Smooth muscle cell (in vitro differentiated cells): ENCODE data around the gene CSTA. TPM values are rescaled to one million over a fixed set of nuclear protein-coding genes. Genes with fewer than 3 reads are reported as not detected.

ENCODE experiments used
- DNase-seq: peaks from one replicate; lab custom pipeline; 2025; ENCODE audit not compliant: unreplicated experiment; lab: John Stamatoyannopoulos, UW
- H2AFZ ChIP-seq: fragments of 200-600 bp; sonication (generic); 2 replicates; pipeline ENCODE4 v1.6.0; 2016; ENCODE audit warnings: antibody characterized with exemption, low read depth, mild to moderate bottlenecking
- H3F3A ChIP-seq: fragments of 200-600 bp; sonication (generic); 2 replicates; pipeline ENCODE4 v1.6.0; 2017; ENCODE audit warnings: antibody characterized with exemption, low read depth
- H3K27ac ChIP-seq: fragments of 200-600 bp; sonication (generic); 2 replicates; pipeline ENCODE4 v1.5.1; 2016; ENCODE audit warnings: low read depth, mild to moderate bottlenecking
- H3K27me3 ChIP-seq: fragments of 200-600 bp; sonication (generic); 2 replicates; pipeline ENCODE4 v1.6.1; 2016; ENCODE audit warnings: low read depth, mild to moderate bottlenecking
- H3K36me3 ChIP-seq: fragments of 200-600 bp; sonication (generic); 2 replicates; pipeline ENCODE4 v1.5.1; 2016; ENCODE audit warnings: low read depth
- H3K4me1 ChIP-seq: fragments of 200-600 bp; sonication (generic); 2 replicates; pipeline ENCODE4 v1.5.1; 2016; ENCODE audit warnings: low read depth
- H3K4me2 ChIP-seq: fragments of 200-600 bp; sonication (generic); 2 replicates; pipeline ENCODE4 v1.6.0; 2016; ENCODE audit warnings: mild to moderate bottlenecking
- H3K4me3 ChIP-seq: fragments of 200-600 bp; sonication (generic); 2 replicates; pipeline ENCODE4 v1.5.1; 2016; ENCODE audit warnings: mild to moderate bottlenecking
- H3K79me2 ChIP-seq: fragments of 200-600 bp; sonication (generic); 2 replicates; pipeline ENCODE4 v1.6.0; 2016; ENCODE audit warnings: low read depth, mild to moderate bottlenecking
- H3K9ac ChIP-seq: fragments of 200-600 bp; sonication (generic); 2 replicates; pipeline ENCODE4 v1.6.0; 2016; ENCODE audit warnings: low read depth
- H3K9me3 ChIP-seq: fragments of 200-600 bp; sonication (generic); replicated peaks from 2 replicates; pipeline ENCODE4 v1.5.1; 2016; ENCODE audit warnings: low read depth
- H4K20me1 ChIP-seq: fragments of 200-600 bp; sonication (generic); 2 replicates; pipeline ENCODE4 v1.6.0; 2016; ENCODE audit warnings: low read depth
- CTCF ChIP-seq: fragments of 200-600 bp; sonication (generic); IDR thresholded peaks from 2 replicates; pipeline ENCODE4 v1.5.1; 2017; ENCODE audit warnings: borderline replicate concordance, mild to moderate bottlenecking, antibody characterized with exemption; ENCODE audit not compliant: insufficient read depth, poor library complexity, severe bottlenecking
- WGBS: methylation state at CpG from one replicate; pipeline ENCODE4 v1.1.7; 2016; ENCODE audit warnings: low lambda C conversion rate; 5-methylcytosine and 5-hydroxymethylcytosine counted together
- polyA plus RNA-seq: library from polyadenylated mRNA; unstranded; fragments of >200 nt; fragmentation: Nextera tagmentation; extraction: Ambion mirVana; gene quantifications from 2 replicates; pipeline ENCODE4 v1.2.1, GENCODE V29; 2016
- total RNA-seq: library from RNA; depleted of rRNA; stranded (reverse); fragments of >200 nt; gene quantifications from 2 replicates; pipeline ENCODE4 v1.2.3, GENCODE V29; 2014

Gene CSTA
- total and polyA plus RNA-seq, 2 experiments from 2014 or later = 19.7 to 51.7 TPM

- H3F3A ChIP-seq = no peaks in the 10 kb centered on the region
- peak; percentile 37 for TF ChIP-seq CTCF
- no peak overlapping the region for H2AFZ ChIP-seq
- H3K36me3 ChIP-seq = no peaks in the 10 kb centered on the region
- no peaks in the 10 kb centered on the region for H3K79me2 ChIP-seq
- 78% methylated on average over 12 of the region's 12 CpGs for WGBS
- no peak overlapping the region for H3K9ac ChIP-seq
- DNase-seq = no peak
- no peak overlapping the region for H3K4me3 ChIP-seq
- no peaks in the 10 kb centered on the region for H3K9me3 ChIP-seq
- H3K27me3 ChIP-seq = no peaks in the 10 kb centered on the region
- H3K4me1 ChIP-seq = no peaks in the 10 kb centered on the region
- no peak overlapping the region for H3K27ac ChIP-seq
- no peaks in the 10 kb centered on the region for H4K20me1 ChIP-seq
- no peak overlapping the region for H3K4me2 ChIP-seq
Measured at GRCh38 chr3:122299872-122300460, 25.1 kb upstream of the CSTA start.

- no peaks in the 10 kb centered on the region for H3K27me3 ChIP-seq
- no peaks in the 10 kb centered on the region for H4K20me1 ChIP-seq
Measured at GRCh38 chr3:122301063-122301462, 24.0 kb upstream of the CSTA start.

GRCh38 chr3:122305818-122306621 is 19.0 kb upstream of the CSTA start:
- Histone ChIP-seq H4K20me1 (no peaks in the 10 kb centered on the region), H3K4me3 (no peak overlapping the region), H3K4me1 (no peaks in the 10 kb centered on the region), H3K36me3 (no peaks in the 10 kb centered on the region), H3K79me2 (no peaks in the 10 kb centered on the region), H3K27me3 (no peaks in the 10 kb centered on the region), H2AFZ (no peak overlapping the region), H3K9ac (no peak overlapping the region), H3K4me2 (no peak overlapping the region), H3F3A (no peaks in the 10 kb centered on the region), H3K27ac (no peak overlapping the region), H3K9me3 (no peaks in the 10 kb centered on the region)
- no peak for DNase-seq
- TF ChIP-seq CTCF = no peak
- 55% methylated on average over 3 of the region's 3 CpGs for WGBS

More at GRCh38 chr3:122301063-122301462, 24.0 kb upstream of the CSTA start:
- no peak for TF ChIP-seq CTCF
- no peak overlapping the region for H3K4me2 ChIP-seq
- H3K9ac ChIP-seq = no peak overlapping the region
- H3K27ac ChIP-seq = no peak overlapping the region
- no peaks in the 10 kb centered on the region for H3K9me3 ChIP-seq
- DNase-seq = no peak
- H3K79me2 ChIP-seq = no peaks in the 10 kb centered on the region
- H2AFZ ChIP-seq = no peak overlapping the region
- H3F3A ChIP-seq = no peaks in the 10 kb centered on the region
- no peaks in the 10 kb centered on the region for H3K36me3 ChIP-seq
- H3K4me1 ChIP-seq = no peaks in the 10 kb centered on the region
- H3K4me3 ChIP-seq = no peak overlapping the region

GRCh38 chr3:122306622-122306953 is 18.5 kb upstream of the CSTA start:
- 72% methylated on average over 2 of the region's 2 CpGs for WGBS
- no peak for DNase-seq
- no peaks in the 10 kb centered on the region for H4K20me1 ChIP-seq
- TF ChIP-seq CTCF = no peak
- H3F3A ChIP-seq = no peaks in the 10 kb centered on the region
- no peaks in the 10 kb centered on the region for H3K36me3 ChIP-seq
- no peaks in the 10 kb centered on the region for H3K79me2 ChIP-seq
- H3K4me2 ChIP-seq = no peak overlapping the region
- no peaks in the 10 kb centered on the region for H3K9me3 ChIP-seq
- no peaks in the 10 kb centered on the region for H3K27me3 ChIP-seq
- H3K4me1 ChIP-seq = no peaks in the 10 kb centered on the region
- no peak overlapping the region for H2AFZ ChIP-seq
- no peak overlapping the region for H3K27ac ChIP-seq
- H3K9ac ChIP-seq = no peak overlapping the region
- no peak overlapping the region for H3K4me3 ChIP-seq
